HG02970 (cell line): ENCODE data around the gene AFF1.

Experiments
- ATAC-seq: cut with Tn5 transposase; IDR thresholded peaks from one replicate; pipeline ENCODE4 v1.9.1; 2021; ENCODE audit warnings: mild to moderate bottlenecking, moderate library complexity, moderate number of reproducible peaks; ENCODE audit not compliant: unreplicated experiment, low FRiP score

AFF1 gene, protein sequence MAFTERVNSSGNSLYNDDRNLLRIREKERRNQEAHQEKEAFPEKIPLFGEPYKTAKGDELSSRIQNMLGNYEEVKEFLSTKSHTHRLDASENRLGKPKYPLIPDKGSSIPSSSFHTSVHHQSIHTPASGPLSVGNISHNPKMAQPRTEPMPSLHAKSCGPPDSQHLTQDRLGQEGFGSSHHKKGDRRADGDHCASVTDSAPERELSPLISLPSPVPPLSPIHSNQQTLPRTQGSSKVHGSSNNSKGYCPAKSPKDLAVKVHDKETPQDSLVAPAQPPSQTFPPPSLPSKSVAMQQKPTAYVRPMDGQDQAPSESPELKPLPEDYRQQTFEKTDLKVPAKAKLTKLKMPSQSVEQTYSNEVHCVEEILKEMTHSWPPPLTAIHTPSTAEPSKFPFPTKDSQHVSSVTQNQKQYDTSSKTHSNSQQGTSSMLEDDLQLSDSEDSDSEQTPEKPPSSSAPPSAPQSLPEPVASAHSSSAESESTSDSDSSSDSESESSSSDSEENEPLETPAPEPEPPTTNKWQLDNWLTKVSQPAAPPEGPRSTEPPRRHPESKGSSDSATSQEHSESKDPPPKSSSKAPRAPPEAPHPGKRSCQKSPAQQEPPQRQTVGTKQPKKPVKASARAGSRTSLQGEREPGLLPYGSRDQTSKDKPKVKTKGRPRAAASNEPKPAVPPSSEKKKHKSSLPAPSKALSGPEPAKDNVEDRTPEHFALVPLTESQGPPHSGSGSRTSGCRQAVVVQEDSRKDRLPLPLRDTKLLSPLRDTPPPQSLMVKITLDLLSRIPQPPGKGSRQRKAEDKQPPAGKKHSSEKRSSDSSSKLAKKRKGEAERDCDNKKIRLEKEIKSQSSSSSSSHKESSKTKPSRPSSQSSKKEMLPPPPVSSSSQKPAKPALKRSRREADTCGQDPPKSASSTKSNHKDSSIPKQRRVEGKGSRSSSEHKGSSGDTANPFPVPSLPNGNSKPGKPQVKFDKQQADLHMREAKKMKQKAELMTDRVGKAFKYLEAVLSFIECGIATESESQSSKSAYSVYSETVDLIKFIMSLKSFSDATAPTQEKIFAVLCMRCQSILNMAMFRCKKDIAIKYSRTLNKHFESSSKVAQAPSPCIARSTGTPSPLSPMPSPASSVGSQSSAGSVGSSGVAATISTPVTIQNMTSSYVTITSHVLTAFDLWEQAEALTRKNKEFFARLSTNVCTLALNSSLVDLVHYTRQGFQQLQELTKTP

DNA sequence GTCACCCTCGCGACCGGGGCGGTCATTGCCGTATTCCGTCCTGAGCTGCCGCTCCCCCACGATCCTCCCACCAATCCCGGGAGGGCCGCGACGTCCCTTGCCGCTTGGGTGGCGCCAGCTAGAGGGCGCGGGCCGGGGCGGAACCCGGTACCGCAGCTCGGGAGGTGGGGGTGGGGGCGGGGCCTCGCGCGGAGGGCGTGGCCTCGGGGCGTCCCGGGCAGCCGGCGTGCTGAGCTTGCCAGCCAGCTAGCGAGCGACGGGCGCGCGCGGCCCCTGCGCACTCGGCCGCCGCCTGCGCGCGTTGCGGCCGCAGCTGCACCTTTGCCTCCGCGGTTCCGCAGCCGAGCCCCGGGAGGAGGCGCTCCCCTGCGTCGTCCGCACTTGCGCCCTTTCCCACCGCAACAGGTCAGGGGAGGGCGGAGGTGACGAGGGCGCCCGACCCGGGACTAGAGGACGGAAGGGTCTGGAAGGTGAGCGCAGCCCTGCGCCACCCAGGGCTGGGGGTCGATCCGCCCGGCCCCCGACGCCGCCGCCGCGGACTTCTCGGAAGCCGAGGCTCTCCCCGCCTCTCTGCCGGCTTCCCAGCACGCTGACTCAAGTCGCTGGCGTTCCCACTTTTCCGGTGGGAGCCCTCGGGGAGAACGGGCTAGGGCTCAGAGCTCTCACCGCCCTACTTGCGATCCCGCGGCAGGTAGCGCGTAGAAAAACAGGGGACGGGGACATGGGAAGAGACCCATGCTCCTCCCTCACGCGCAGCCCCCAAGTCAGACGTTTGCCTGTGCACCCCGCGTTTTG lies at the start of gene AFF1:
TSS of gene AFF1 (plus strand) at position 241 of the 795 bp plus-strand sequence. CDS start 13,523 bp downstream, outside the sequence.
- peak; percentile 49 for ATAC-seq

- no peak for ATAC-seq
Observed at GRCh38 chr4:86890790-86891189, 44.0 kb upstream of the AFF1 start.

GRCh38 chr4:86891762-86892635 lies 42.8 kb upstream of the AFF1 start, which contains the start of gene C4orf36:
Gene C4orf36, minus strand, starts transcription at chr4:86892422. Its CDS starts 902 bp downstream, at chr4:86891520.
- ATAC-seq, result no peak

- no peak for ATAC-seq
Observed at GRCh38 chr4:86892636-86892960, 42.2 kb upstream of the AFF1 start.

- ATAC-seq, result no peak
Observed at GRCh38 chr4:86893136-86893535, 41.7 kb upstream of the AFF1 start.

- no peak for ATAC-seq
Observed at GRCh38 chr4:86894455-86894854, 40.4 kb upstream of the AFF1 start.

DNA sequence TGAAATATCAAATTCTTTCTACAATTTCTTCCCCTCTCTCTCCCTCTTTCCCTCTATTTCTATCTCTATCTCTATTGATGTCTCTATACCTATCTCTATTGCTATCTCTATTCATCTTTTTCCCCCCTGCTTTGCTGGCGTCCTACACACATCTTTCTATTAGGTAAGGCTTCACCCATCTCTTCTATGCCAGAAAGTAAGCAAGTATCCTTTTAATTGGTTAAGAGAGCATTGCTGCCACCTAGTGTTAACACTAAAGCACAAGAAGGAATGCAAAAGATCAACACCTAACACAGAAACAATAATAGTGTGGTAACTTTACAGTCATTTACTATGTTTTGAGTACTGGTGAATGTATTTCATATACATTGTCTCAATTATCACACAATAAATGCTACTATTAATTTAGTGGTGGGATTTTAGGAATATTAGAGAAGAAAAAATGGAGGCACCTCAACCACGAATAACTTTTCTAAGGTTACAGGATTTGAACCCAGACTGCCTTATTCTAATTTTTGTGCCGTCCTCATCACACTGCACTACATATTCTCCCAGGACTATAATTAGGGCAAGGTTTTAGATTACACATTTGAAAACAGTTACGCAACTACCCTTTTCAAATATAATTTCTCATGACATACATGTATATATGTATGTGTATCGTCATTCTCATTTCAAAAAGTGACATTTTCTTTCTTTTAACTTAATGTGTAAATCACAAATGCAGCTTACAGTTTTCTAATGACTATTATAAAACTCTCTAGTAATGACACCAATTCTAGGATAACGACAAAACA lies 38.9 kb upstream of the AFF1 start:
- no peak for ATAC-seq

- no peak for ATAC-seq
Observed at GRCh38 chr4:86896596-86896995, 38.2 kb upstream of the AFF1 start.

GRCh38 chr4:86898562-86898961 lies 36.2 kb upstream of the AFF1 start:
- no peak for ATAC-seq

DNA sequence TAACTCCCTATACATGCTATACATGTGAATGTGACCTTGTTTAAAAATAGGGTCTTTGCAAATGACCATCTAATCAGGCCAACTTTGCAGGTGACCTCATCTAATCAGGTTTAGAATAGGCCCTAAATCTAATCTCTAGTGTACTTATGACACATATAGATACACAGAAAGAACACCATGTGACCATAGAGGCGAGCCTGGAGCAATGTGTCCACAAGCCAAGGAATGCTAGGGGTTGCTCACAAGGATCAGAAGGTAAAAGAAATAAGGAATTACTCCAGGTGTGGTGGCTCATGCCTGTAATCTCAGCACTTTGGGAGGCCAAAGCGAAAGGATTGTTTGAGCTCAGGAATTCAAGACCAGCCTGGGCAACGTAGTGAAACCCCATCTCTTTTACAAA lies 32.9 kb upstream of the AFF1 start:
- ATAC-seq, result no peak

DNA sequence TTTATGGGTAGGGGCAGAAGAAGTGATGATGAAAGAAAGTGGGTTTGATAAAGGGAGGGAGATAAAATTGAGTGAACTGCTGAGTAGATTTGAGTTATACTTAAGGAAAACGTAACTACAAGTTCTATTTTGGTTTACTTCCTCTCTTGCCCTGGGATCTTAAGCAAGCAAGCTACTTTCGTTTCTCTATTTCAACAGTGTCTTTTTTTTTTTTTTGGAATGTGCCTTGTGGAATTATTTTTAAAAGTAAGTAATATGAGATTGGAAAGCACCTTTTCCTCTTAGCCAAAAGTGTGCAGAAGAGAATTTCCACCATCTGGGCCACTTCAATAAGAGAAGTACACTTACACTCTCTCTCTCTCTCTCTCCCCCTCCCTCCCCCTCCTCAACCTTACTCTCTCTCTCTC lies 26.6 kb upstream of the AFF1 start:
- no peak for ATAC-seq

DNA sequence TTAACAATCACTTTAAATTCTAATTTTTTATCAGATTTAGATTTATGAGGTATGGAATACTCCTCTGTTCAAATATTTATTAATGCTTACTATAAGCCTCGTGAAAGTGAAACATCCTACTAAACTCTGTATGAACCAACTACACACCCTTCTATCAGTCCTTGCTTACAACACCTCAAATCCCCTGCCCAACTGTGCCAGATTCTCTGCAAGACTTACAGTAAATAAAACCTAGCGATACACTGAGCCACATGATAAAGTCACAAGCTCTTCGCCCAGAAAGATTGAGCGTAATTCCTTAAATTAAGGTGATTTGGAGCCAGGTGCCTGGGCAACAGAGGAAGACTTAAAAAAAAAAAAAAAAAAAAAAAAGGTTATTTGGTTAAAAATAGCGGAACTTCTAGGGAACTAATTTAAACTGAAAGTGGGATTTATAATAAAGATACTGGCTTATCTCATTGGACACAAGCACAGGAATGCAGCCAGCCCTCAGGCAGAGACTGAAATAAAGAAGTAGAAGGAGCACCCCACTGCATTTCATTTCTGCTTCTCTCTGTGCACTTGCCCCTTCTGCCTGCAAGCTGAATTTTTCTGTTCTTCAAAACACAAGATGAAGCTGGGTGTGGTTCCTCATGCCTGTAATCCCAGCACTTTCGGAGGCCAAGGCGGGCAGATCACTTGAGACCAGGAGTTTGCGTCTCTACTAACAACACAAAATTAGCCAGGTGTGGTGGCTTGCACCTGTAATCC lies 25.1 kb upstream of the AFF1 start:
- no peak for ATAC-seq

DNA sequence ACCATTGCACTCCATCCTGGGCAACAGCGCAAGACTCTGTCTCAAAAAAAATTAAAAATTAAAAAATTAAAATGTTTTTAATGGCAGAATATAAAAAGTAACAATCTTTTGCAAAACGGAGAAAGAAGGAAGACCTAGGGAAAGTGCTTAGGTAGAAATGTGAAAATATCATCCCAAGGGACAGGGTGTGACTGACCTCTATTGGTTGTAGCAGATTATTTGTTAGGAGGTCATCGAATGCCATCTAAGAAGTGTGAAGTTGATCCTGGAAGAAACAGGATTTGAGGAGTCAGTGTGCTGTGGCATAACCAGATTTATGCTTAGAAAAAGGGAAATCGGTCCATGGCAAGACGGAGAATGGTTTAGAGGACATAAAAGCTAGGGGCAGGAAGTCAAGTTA lies 24.4 kb upstream of the AFF1 start:
- no peak for ATAC-seq

- ATAC-seq, result no peak
Observed at GRCh38 chr4:86910820-86911684, 23.8 kb upstream of the AFF1 start.

GRCh38 chr4:86916392-86916791 lies 18.4 kb upstream of the AFF1 start:
- ATAC-seq, result no peak

DNA sequence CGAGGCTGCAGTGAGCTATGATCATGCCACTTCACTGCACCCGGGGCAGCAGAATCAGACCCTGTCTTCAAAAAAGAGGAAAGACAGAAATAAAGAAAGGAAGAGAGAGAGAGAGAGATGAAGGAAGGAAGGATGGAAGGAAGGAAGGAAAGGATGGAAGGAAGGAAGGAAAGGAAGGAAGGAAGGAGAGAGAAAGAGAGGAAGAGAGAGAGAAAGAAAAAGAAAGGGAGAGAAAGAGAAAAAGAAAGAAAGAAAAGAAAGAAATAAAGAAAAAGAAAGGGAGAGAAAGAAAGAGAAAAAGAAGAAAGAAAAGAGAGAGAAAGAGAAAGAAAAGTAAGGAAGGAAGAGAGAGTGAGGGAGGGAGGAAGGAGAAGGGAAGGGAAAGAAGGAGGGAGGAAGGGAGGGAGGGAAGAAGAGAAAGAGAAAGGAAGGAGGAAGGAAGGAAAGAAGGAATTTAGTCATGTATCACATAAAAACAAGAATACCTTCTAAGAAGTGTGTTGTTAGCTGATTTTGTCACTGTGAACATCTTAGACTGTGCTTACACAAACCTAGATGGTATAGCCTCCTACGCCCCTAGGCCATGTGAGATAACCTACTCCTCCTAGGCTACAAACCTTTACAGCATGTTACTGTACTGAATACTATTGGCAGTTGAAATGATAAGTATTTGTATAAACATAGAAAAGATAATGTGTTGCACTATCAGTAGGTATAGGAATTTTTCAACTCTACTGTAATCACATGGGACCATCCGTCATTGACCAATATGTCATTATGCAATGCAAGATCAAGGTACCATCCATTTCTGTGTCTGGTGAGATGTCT lies 17.4 kb upstream of the AFF1 start:
- ATAC-seq, result no peak
